Smooth muscle cell (in vitro differentiated cells): ENCODE measurements around the gene SLC28A2. TPM values are rescaled to one million over a fixed set of nuclear protein-coding genes. Genes with fewer than 3 reads are reported as not detected.
"Not testable (repeated sequence)": the region's sequence is repeated elsewhere in the genome, so short reads cannot be mapped to it uniquely, and the experiment has no call there.

Source experiments
- DNase-seq: peaks from one replicate; lab custom pipeline; 2025; ENCODE audit not compliant: unreplicated experiment; lab: John Stamatoyannopoulos, UW
- H2AFZ ChIP-seq: fragments of 200-600 bp; sonication (generic); 2 replicates; pipeline ENCODE4 v1.6.0; 2016; ENCODE audit warnings: antibody characterized with exemption, low read depth, mild to moderate bottlenecking
- H3F3A ChIP-seq: fragments of 200-600 bp; sonication (generic); 2 replicates; pipeline ENCODE4 v1.6.0; 2017; ENCODE audit warnings: antibody characterized with exemption, low read depth
- H3K27ac ChIP-seq: fragments of 200-600 bp; sonication (generic); 2 replicates; pipeline ENCODE4 v1.5.1; 2016; ENCODE audit warnings: low read depth, mild to moderate bottlenecking
- H3K27me3 ChIP-seq: fragments of 200-600 bp; sonication (generic); 2 replicates; pipeline ENCODE4 v1.6.1; 2016; ENCODE audit warnings: low read depth, mild to moderate bottlenecking
- H3K36me3 ChIP-seq: fragments of 200-600 bp; sonication (generic); 2 replicates; pipeline ENCODE4 v1.5.1; 2016; ENCODE audit warnings: low read depth
- H3K4me1 ChIP-seq: fragments of 200-600 bp; sonication (generic); 2 replicates; pipeline ENCODE4 v1.5.1; 2016; ENCODE audit warnings: low read depth
- H3K4me2 ChIP-seq: fragments of 200-600 bp; sonication (generic); 2 replicates; pipeline ENCODE4 v1.6.0; 2016; ENCODE audit warnings: mild to moderate bottlenecking
- H3K4me3 ChIP-seq: fragments of 200-600 bp; sonication (generic); 2 replicates; pipeline ENCODE4 v1.5.1; 2016; ENCODE audit warnings: mild to moderate bottlenecking
- H3K79me2 ChIP-seq: fragments of 200-600 bp; sonication (generic); 2 replicates; pipeline ENCODE4 v1.6.0; 2016; ENCODE audit warnings: low read depth, mild to moderate bottlenecking
- H3K9ac ChIP-seq: fragments of 200-600 bp; sonication (generic); 2 replicates; pipeline ENCODE4 v1.6.0; 2016; ENCODE audit warnings: low read depth
- H3K9me3 ChIP-seq: fragments of 200-600 bp; sonication (generic); replicated peaks from 2 replicates; pipeline ENCODE4 v1.5.1; 2016; ENCODE audit warnings: low read depth
- H4K20me1 ChIP-seq: fragments of 200-600 bp; sonication (generic); 2 replicates; pipeline ENCODE4 v1.6.0; 2016; ENCODE audit warnings: low read depth
- CTCF ChIP-seq: fragments of 200-600 bp; sonication (generic); IDR thresholded peaks from 2 replicates; pipeline ENCODE4 v1.5.1; 2017; ENCODE audit warnings: borderline replicate concordance, mild to moderate bottlenecking, antibody characterized with exemption; ENCODE audit not compliant: insufficient read depth, poor library complexity, severe bottlenecking
- WGBS: methylation state at CpG from one replicate; pipeline ENCODE4 v1.1.7; 2016; ENCODE audit warnings: low lambda C conversion rate; 5-methylcytosine and 5-hydroxymethylcytosine counted together
- polyA plus RNA-seq: library from polyadenylated mRNA; unstranded; fragments of >200 nt; fragmentation: Nextera tagmentation; extraction: Ambion mirVana; gene quantifications from 2 replicates; pipeline ENCODE4 v1.2.1, GENCODE V29; 2016
- total RNA-seq: library from RNA; depleted of rRNA; stranded (reverse); fragments of >200 nt; gene quantifications from 2 replicates; pipeline ENCODE4 v1.2.3, GENCODE V29; 2014

The SLC28A2 gene
- total and polyA plus RNA-seq, 2 experiments from 2014 or later = not detected

DNA sequence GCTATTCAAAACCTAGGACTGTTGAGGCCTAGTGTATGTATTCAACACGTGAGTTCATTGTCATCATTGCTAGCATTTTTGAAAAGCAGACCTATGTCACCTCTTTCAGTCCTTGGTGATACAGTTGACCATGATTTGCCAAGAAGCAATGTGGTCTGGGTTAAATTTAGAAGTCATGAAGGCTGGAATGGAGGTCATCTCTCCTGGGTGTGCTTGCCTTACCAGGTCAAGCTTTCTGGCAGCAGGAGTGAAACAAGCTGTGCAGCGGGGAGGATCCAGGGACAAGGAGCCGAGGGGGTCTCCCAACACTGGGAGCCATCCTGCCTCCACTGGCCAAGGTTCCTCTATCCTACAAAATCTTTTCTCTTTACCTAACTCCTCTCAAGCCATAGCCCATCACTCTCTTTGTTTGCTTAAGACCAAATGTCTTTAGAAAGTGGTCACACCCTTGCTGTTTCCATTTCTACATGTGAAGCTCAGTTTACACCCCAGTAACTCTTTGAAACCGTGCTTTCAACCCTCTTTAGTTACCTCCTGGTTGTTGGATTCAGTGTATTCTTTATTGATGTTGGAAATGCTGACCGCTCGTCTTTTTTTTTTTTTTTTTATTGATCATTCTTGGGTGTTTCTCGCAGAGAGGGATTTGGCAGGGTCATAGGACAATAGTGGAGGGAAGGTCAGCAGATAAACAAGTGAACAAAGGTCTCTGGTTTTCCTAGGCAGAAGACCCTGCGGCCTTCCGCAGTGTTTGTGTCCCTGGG, 40.0 kb downstream of the SLC28A2 start:
- no peaks in the 10 kb centered on the region for H3K9me3 ChIP-seq
- no peak overlapping the region for H3K4me2 ChIP-seq
- no peaks in the 10 kb centered on the region for H3K4me1 ChIP-seq
- whole genome bisulfite sequencing = 86% methylated on average over 9 of the region's 9 CpGs
- H3K27me3 ChIP-seq = no peaks in the 10 kb centered on the region
- no peaks in the 10 kb centered on the region for H3K79me2 ChIP-seq
- no peak overlapping the region for H2AFZ ChIP-seq
- no peak overlapping the region for H3K4me3 ChIP-seq
- no peak for DNase-seq
- no peaks in the 10 kb centered on the region for H3K36me3 ChIP-seq
- no peaks in the 10 kb centered on the region for H3F3A ChIP-seq
- no peak overlapping the region for H3K27ac ChIP-seq
- H3K9ac ChIP-seq = no peak overlapping the region
- H4K20me1 ChIP-seq = no peaks in the 10 kb centered on the region
- TF ChIP-seq CTCF = no peak

- H3K79me2 ChIP-seq, DNase-seq, H3K4me1 ChIP-seq, H3K9me3 ChIP-seq, H3K4me3 ChIP-seq, H3K9ac ChIP-seq, H2AFZ ChIP-seq, H3K27me3 ChIP-seq, H3K4me2 ChIP-seq, H3K36me3 ChIP-seq, H3K27ac ChIP-seq, H4K20me1 ChIP-seq, H3F3A ChIP-seq: not testable (repeated sequence)
- 96% methylated on average over 19 of the region's 27 CpGs for WGBS
These were observed 41.3 kb downstream of the SLC28A2 start for GRCh38 chr15:45293326-45293725.

DNA sequence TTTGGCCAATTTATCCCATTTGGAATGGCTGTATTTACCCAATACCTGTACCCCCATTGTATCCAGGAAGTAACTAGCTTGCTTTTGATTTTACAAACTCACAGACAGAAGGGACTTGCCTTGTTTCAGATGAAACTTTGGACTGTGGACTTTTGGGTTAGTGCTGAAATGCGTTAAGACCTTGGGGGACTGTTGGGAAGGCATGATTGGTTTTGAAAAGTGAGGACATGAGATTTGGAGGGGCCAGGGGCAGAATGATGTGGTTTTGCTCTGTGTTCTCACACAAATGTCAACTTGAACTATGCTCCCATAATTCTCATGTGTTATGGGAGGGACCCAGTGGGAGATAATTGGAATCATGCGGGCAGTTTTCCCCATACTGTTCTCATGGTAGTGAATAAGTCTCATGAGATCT, 46.9 kb downstream of the SLC28A2 start:
- DNase-seq, H3K9ac ChIP-seq, H4K20me1 ChIP-seq, H3K4me2 ChIP-seq, H3F3A ChIP-seq, H3K9me3 ChIP-seq, H3K36me3 ChIP-seq, H2AFZ ChIP-seq, H3K79me2 ChIP-seq, H3K4me3 ChIP-seq, H3K27ac ChIP-seq, H3K4me1 ChIP-seq, H3K27me3 ChIP-seq: not testable (repeated sequence)
- WGBS = 89% methylated on average over 2 of the region's 2 CpGs

DNA sequence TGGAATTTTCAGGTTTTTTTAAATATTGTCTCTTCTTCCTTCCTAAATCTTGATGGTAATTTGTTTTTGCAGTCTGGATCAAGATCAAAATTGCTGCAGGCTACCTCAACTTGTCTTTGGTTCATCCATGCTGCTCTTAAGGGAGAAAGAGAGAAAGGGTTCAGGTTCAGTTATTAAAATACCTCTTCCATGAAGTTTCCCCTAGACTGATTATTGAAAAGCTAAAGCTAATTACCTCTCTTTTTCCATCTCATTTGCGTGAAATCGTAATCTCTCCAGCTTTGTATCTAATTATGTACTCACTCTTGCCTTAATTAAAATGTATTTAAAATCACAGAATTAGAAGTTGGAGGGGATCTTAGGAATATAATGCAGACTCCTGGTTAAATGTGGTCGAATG, 52.7 kb downstream of the SLC28A2 start:
- Histone ChIP-seq H3K9me3 (no peaks in the 10 kb centered on the region), H2AFZ (no peak overlapping the region), H3K4me3 (no peak overlapping the region), H3K27ac (no peak overlapping the region), H3K36me3 (no peaks in the 10 kb centered on the region), H3F3A (no peaks in the 10 kb centered on the region), H4K20me1 (no peaks in the 10 kb centered on the region), H3K9ac (no peak overlapping the region), H3K4me2 (no peak overlapping the region), H3K4me1 (no peaks in the 10 kb centered on the region), H3K27me3 (peaks cover 3% of the 10 kb centered on the region), H3K79me2 (no peaks in the 10 kb centered on the region)
- TF ChIP-seq CTCF = no peak
- 81% methylated on average over 3 of the region's 3 CpGs for WGBS
- no peak for DNase-seq
